ENCODE measurements around the gene IGSF21.

DNA sequence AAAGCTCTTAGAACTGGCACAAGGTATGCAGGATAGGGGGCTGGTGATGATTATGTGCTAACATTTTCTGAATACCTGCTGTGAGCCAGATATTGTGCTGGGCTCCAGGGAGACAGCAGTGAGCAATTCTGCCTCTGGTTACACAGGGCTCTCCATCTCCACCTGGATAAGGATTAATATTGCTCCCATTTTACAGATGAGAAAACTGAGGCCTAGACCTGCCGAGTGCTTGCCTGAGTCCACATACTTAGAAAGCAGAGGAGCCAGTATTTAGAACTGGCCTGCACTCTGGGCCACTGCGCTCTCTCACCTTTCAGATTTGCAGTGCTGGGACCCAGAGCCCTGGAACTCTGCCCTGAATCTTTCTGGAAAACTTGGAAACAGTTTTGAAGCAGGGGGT, 205.9 kb downstream of the IGSF21 start:
- TF ChIP-seq, protein P1, sequence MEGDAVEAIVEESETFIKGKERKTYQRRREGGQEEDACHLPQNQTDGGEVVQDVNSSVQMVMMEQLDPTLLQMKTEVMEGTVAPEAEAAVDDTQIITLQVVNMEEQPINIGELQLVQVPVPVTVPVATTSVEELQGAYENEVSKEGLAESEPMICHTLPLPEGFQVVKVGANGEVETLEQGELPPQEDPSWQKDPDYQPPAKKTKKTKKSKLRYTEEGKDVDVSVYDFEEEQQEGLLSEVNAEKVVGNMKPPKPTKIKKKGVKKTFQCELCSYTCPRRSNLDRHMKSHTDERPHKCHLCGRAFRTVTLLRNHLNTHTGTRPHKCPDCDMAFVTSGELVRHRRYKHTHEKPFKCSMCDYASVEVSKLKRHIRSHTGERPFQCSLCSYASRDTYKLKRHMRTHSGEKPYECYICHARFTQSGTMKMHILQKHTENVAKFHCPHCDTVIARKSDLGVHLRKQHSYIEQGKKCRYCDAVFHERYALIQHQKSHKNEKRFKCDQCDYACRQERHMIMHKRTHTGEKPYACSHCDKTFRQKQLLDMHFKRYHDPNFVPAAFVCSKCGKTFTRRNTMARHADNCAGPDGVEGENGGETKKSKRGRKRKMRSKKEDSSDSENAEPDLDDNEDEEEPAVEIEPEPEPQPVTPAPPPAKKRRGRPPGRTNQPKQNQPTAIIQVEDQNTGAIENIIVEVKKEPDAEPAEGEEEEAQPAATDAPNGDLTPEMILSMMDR (IDR thresholded peaks at IDR 0.05) = no peak
- no peak for TF ChIP-seq EZH2 (IDR thresholded peaks at IDR 0.05; ENCODE audit: borderline replicate concordance, insufficient read depth, low read depth, low read length, poor library complexity, severe bottlenecking)
